GM21717 (cell line): ENCODE data around the gene NAV3.
"Not testable (repeated sequence)": the region's sequence is repeated elsewhere in the genome, so short reads cannot be mapped to it uniquely, and the experiment has no call there.

Source experiments
- ATAC-seq: cut with Tn5 transposase; IDR thresholded peaks from one replicate; pipeline ENCODE4 v1.9.1; 2021; ENCODE audit warnings: mild to moderate bottlenecking, moderate library complexity; ENCODE audit not compliant: unreplicated experiment

Gene NAV3

DNA sequence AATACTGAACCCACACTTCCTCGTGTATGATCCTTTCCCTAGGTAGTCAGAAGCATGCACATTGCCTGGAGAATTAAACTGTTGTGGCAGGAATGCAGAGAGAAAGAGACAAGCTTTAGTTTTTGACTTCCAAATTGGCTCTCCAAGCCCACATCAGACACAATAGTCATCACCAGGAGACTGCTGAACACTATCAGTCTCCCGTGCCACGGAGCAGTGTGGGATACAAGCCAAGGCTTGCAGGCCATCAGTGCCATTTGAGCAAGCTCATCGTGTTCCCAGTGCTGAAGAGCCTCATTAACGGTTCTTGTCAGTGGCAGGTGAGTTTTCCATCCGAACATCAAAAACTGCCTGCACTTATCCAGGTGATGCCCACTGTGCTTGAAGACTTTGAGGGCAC lies 410.8 kb downstream of the NAV3 start:
- no peak for ATAC-seq

DNA sequence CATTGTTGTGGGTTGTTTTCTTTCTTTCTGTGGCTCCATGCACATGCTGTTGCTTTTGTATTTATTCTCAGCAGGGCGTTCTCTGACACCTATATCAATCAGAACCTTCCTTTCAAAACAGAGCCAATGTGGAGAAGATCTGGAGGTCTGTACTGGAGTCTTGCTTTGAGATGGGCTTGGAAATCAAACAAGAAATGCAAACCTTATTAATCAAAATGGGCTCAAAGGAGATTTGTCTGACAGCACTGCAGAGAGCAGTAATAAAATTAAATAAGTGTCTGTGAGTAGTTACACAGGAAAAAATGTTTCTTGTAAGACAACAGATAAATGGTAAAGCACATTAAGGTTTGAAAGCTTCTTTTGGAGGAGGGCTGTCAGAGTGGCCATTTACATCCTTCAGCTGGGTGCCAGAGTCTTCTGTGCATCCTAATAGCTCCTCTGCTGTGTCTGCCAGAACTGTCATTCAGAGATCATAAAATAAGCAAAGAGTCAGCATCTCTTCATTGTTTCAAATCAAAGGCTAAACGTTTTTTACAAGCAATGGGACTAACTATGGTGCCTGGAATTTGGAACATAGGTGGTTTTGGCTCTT lies 414.3 kb downstream of the NAV3 start:
- no peak for ATAC-seq

DNA sequence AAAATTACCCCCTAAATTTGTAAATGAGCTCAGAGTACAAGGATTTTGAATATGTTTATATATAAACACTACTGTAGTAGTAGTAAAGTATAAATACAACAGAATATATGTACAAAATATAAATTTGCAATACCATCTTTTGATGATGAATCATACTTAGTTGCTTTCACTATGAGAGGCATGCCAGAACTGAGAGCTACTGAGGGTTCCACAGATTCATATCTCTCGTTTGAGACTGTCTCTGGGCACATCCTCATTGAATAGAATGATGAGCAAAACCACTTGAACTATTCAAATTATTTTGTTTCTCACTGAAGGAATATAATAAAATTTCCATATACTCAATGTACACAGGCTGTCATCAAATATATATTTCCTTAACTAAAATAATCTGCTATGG lies 417.6 kb downstream of the NAV3 start:
- ATAC-seq = no peak

DNA sequence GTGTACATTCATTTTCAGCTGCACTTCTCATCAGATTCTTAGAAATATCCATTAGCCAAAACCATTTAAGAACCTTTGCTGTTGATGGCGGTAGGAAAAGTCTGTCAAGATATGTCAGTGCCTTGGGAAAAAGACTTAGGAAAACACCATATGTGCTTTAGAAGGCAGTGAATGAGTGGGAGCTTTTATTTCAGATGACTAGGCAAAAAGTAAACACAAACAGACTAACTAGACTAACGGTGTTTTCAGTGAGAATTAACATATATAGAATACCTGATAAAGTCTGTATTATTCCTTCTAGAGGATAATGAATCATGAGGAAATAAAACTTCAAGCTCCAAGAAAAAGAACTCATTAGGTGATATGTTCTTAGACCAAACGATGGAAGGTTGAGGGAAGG lies 418.9 kb downstream of the NAV3 start:
- no peak for ATAC-seq

DNA sequence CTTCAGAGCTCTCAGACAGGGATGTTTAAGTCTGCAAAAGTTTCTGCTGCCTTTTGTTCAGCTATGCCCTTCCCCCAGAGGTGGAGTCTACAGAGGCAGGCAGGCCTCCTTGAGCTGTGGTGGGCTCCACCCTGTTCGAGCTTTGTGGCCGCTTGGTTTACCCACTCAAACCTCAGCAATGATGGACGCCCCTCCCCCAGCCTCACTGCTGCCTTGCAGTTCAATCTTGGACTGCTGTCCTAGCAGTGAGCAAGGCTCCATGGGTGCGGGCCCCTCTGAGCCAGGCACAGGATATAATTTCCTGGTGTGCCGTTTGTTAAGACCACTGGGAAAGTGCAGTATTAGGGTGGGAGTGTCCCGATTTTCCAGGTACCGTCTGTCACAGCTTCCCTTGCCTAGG lies 427.0 kb downstream of the NAV3 start:
- not testable (repeated sequence) for ATAC-seq

DNA sequence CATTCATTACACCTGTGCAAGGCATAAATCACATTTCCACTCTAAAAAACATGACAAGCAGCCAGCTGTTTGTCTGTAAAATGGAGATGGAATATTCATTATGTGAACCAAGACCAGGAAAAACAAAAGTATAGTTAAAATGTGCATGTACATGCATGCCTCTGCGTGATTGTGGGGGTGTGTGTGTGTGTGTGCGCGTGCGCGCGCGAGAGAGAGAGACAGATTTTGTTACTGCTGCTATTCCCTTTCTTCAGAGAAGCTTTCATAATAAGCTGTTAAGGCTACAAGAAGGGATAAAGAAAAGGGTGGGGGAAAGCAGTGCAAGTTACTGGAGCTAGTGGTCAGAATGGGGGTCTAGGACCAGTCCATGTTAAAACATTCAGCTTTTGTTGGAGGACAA lies 430.3 kb downstream of the NAV3 start:
- no peak for ATAC-seq

DNA sequence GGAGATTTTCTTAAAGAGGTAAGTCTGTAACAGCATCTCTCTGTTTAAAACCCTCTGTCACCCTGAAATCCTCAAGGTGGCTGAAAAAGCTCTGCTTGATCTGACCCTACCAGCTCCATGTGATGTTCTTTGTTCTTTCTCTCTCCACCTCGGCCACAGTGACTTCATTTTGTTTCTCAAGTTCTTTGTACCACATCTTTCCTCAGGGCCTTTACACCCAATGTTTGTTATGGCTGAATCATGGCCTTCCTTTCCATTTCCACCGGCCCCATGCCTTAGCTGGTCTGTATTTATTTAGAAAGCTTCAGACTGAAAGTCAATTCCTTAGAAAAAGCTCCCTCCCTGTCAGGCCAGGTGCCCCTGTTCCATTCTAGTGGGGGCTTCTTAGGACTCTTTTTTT lies 431.2 kb downstream of the NAV3 start:
- no peak for ATAC-seq
